DMS53 (cell line): ENCODE data around the gene BAZ1B.
"Not testable (repeated sequence)": the region's sequence is repeated elsewhere in the genome, so short reads cannot be mapped to it uniquely, and the experiment has no call there.

Experiments
- DNase-seq: peaks from one replicate; lab custom pipeline; 2025; lab: John Stamatoyannopoulos, UW

Gene BAZ1B

GRCh38 chr7:73522105-73522872 is at the start of gene BAZ1B:
TSS of gene BAZ1B (minus strand) at chr7:73522293. CDS start at chr7:73521933, 360 bp downstream.
- peak; percentile 100 for DNase-seq

DNA sequence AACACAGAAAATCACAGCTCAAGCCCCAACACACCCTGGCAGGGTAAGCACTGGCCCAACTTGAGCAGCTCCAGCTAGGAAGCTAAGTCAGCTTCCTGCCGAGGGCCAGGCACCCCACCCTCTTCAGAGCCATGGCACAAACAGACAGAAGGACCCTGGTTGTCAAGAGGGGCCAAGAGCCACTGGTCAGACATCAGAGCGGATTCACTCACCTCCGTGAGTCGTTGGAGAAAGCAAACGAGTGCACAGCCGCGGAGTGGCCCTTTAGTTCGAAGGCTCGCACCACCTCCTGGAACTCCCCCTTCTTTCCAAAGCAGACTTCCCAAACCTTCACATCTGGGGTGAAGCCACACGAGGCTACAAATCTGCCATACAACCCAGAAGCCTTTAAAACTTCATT is 48.9 kb upstream of the BAZ1B start:
- DNase-seq = no peak

DNA sequence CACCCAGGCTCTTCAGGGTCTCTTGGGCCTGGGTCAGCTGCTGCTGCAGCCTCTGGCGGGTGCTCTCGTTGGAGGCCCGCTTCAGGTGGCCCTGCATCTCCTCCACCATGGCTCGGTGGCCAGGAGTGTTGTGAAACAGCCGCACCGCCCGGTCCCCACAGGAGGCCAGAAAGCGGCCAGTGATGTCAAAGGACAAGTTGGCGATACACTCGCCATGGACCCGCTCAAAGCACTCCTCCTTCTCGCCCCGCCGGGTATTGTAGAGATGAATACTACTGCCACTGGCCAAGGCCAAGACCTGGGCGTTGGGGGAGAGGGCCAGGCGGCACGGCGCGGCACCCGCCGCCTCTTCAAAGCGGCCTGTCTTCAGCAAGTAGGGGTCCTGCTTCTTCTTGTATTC is 48.4 kb upstream of the BAZ1B start:
- no peak for DNase-seq

- no peak for DNase-seq
These were observed 47.0 kb upstream of the BAZ1B start for GRCh38 chr7:73569042-73569608.

GRCh38 chr7:73567846-73568685 is 46.0 kb upstream of the BAZ1B start:
- DNase-seq = no peak

- DNase-seq = no peak
These were observed 45.0 kb upstream of the BAZ1B start for GRCh38 chr7:73567140-73567539.

- peak; percentile 31 for DNase-seq
These were observed 44.3 kb upstream of the BAZ1B start for GRCh38 chr7:73566431-73566830.

DNA sequence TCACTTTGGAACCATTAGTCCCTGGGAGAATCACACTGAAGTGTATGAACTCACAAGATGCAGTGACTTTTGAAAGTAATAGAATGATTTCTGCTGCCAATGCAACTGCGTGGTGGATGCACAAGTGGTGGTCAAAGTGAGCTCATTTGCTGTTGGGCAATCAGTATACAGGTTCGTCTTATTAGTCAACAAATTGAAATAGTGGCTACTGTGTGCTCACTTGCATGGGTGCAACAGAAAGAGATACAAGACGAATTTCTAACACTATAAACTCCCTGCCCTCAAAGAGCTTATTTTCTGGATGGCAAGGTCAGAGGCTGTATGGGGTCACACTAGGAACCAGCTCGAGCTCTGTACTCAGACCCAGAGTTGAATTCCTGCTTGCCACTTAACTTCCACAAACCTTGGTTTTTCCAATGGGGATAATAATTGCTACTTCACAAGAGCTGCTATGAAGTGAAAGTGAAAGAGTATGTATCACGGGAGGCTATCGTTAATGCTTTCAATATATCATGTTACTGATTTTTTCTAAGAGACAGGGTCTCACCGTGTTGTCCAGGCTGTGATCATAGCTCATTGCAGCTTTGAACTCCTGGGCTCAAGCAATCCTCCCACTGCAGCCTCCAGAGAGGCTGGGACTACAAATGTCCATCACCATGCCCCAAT is 43.7 kb upstream of the BAZ1B start:
- peak; percentile 58 for DNase-seq

DNA sequence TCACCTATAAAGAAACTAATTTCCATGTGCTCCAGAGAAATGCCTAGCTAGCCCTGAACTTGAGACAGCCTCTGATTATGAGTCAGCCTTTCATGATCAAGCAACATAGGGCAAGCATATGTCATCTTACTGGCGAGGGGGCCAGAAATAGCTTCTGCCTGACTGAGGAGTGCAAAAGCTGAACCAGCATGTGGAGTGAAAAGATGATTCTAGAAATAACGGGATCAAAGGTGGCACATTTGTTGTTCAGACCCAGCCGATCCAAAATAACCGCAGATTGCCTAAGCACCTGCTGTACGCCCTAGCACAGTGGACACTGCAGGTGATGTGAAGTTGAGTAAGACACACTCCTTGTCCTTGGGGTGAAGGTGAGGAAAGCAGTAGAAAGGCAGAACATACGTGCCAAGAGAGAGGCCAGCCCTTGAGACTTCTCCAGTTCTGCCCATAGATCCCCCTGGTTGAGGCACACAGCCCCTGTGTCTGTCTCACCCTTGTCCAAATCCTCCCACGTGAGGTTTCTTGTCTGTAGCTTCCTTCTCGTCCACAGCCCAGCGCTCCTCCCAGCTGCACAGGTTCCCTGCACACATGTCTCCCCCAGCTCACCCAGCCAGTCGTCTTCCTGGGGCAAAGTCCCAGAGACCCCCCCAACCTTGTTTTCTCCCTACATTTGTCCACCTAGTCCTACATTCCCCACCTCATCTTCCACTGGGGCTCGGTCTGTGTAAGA is 38.2 kb upstream of the BAZ1B start:
- DNase-seq = peak; percentile 67

DNA sequence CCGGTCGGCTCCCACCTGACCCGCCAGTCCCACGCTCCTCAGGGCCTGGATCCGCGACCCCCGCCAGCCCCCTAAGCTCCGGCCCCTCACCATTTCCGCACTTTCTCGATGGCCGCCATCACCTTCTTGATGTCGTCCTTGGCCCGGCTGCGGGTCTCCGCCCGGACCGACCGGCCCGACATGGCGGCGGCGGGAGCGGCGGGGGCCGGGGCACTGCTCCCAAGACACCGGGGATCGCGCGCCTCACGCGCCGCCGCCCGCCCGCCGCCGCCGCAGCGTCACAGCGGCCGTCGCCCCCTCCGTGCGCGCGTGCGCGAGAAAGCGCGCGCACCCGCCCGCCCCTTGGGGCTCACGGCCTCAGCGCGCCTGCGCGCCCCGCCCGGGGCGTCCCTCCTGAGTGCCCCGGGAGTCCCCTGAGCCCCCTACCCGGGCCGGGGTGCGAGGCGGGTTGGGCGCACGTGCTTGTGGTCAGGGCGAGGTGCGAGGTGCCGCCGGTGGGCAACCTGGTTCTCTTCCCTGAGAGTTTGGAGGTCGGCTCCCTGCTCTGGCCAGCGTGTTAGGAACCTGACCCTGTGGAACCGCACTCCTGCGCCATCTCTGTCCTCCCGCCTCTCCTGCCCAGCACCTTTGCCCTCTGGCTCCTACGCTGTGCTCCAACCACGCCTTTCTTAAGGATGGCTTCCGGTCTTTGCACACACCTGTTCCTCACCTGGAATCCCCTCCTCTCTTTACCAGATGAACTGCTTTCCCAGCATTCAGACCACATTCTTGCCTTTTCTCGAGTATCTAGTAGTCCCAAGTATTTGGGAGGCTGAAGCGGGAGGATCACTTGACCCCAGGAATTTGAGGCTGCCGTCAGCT is 35.5 kb upstream of the BAZ1B start, which contains the start of gene BCL7B:
Gene BCL7B, minus strand, starts transcription at position 294 of the 861 bp plus-strand sequence. Its CDS starts 112 bp downstream, at position 182.
- DNase-seq = peak; percentile 93

GRCh38 chr7:73557108-73557396 is 35.0 kb upstream of the BAZ1B start:
- DNase-seq = peak; percentile 99

DNA sequence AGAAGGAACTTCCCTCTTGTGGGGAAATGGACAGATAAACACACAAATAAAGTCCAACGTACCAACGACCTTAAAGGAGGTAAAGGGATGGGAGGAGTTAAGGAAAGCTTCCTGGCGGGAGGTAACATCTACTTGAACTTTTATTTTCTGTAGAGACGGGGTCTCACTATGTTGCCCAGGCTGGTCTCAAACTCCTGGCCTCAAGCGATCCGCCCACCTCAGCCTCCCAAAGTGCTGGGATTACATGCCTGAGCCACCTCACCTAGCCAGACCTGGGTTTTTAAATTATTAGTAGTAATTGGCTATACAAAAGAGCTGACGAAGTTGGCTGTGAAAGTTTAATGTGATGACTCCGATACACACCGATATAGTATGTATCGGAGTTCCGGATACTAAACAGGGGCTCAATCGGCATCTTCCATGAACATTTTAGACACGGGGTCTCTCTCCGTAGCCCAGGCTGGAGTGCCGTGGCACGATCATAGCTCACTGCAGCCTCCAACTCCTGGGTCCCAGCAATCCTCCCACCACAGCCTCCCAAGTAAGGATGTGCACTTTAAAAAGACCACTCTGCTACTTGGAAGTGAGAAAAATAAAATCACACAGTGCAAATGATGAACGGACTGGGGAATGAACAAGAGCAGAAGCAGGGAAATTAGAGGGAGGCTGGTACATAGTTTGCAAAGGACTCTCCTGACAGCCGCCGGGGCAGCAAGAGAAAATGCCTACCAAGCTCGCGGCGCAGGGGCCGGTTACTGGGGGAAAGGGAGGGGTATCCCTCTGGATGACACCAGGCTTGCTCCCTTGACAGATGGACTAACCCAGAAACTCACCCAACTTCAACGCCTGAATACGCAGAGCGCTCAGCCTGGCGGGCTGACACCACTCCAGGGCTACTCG is 34.4 kb upstream of the BAZ1B start:
- peak; percentile 47 for DNase-seq

- no peak for DNase-seq
These were observed 33.4 kb upstream of the BAZ1B start for GRCh38 chr7:73555411-73555982.

- not testable (repeated sequence) for DNase-seq
These were observed 28.0 kb upstream of the BAZ1B start for GRCh38 chr7:73550093-73550492.

DNA sequence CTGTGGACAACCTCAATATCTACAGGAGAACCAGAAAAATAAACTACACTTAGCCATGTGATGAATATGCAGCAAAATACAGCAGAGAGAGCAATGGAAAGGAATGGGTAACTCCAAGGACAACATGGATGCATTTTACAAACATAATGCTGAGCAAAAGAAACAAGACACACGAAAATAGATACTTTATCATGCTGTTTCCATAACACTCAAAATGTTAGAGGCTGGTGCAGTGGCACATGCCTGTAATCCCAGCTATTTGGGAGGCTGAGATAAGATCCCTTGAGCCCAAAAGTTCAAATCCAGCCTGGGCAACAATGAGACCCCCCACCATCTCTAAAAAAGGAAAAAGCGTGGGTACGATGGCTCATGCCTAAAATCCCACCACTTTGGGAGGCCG is 27.1 kb upstream of the BAZ1B start:
- no peak for DNase-seq

DNA sequence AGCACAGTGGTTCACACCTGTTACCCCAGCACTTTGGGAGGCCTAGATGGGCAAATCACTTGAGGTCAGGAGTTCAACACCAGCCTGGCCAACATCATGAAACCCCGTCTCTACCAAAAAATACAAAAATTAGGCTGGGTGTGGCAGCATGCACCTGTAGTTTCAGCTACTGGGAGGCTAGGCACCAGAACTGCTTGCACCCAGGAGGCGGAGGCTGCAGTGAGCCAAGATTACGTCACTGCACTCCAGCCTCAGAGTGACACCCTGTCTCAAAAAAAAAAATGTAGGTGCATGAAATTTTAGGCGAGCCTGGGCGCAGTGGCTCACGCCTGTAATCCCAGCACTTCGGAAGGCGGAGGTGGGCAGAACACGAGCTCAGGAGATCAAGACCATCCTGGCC is 25.7 kb upstream of the BAZ1B start:
- DNase-seq = no peak

DNA sequence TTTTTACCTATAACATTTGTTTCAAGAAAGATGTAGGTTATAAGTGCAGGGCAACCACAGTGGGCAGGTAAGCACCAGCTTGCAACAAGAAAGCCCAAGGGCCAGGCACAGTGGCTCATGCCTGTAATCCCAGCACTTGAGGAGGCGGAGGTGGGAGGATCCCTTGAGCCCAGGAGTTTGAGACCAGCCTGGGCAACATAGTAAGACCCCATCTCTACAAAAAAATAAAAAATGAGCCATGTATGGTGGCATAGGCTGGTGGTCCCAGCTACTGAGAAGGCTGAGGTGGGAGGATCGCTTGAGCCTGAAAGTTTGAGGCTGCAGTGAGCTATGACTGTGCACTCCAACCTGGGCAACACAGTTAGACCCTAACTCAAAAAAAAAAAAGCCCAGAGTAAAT is 22.6 kb upstream of the BAZ1B start:
- no peak for DNase-seq

- no peak for DNase-seq
These were observed 19.6 kb upstream of the BAZ1B start for GRCh38 chr7:73541722-73542121.

DNA sequence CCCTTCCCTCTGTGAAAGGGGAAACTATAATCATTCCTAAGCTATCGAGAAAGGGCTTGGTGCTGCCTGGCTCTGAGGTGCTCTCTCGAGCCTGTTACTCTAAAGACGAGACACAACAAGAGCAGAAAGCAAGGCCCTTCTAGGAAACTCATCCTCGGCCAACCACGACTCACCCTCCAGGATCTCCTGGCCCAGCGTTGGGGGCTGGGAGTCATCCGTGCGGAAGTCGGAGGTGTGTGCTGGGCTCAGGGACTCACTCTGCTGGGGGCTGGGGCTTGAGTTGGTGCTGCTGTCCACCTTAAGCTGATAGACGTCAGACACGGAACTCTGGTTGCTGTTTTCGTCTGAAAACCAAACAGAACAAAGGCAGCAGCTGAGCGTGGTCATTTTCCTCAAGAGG is 17.6 kb upstream of the BAZ1B start:
- DNase-seq = no peak
